PC-9 (cell line): ENCODE measurements around the gene TMEM37. TPM values are rescaled to one million over a fixed set of nuclear protein-coding genes. Genes with fewer than 3 reads are reported as not detected.

Experiments
- BruUV-seq: library from RNA; stranded (reverse); fragments of 400-500 nt; replicated peaks from 2 replicates; lab custom pipeline; 2021; lab: Mats Ljungman, UMichigan
- CTCF ChIA-PET: fragments of 300-600 bp; sonication (Branson Sonifier 250); formaldehyde crosslinking; loops from one replicate; lab custom pipeline; 2022; ENCODE audit warnings: antibody characterized with exemption; lab: Charles Lee
- POLR2A ChIA-PET: fragments of 300-600 bp; sonication (Branson Sonifier 250); formaldehyde crosslinking; loops from one replicate; lab custom pipeline; 2022; ENCODE audit warnings: antibody characterized with exemption; ENCODE audit not compliant: unreplicated experiment; lab: Charles Lee
- DNase-seq, 2 experiments: peaks; one replicate each; pipeline versions ENCODE4 v3.0.0 to v3.0.0-alpha.2; 2015 to 2022; ENCODE audit warnings: mixed read lengths in 1 of 2
- H2AFZ ChIP-seq: fragments of 200-600 bp; sonication (generic); 2 replicates; pipeline ENCODE4 v1.8.1; 2017; ENCODE audit warnings: antibody characterized with exemption
- H3F3A ChIP-seq: fragments of 200-600 bp; sonication (generic); 2 replicates; pipeline ENCODE4 v1.8.1; 2017; ENCODE audit warnings: antibody characterized with exemption, mild to moderate bottlenecking, low read depth; ENCODE audit not compliant: insufficient read depth
- H3K27ac ChIP-seq: fragments of 200-600 bp; sonication (generic); 2 replicates; pipeline ENCODE4 v1.6.1; 2016; ENCODE audit warnings: mixed run types
- H3K27me3 ChIP-seq: fragments of 200-600 bp; sonication (generic); 2 replicates; pipeline ENCODE4 v1.6.1; 2016; ENCODE audit warnings: low read depth, mixed run types; ENCODE audit not compliant: insufficient read depth
- H3K36me3 ChIP-seq: fragments of 200-600 bp; sonication (generic); 2 replicates; pipeline ENCODE4 v1.6.1; 2016; ENCODE audit warnings: low read depth, mixed run types
- H3K4me1 ChIP-seq: fragments of 200-600 bp; sonication (generic); replicated peaks from 2 replicates; pipeline ENCODE4 v1.6.1; 2016; ENCODE audit warnings: mixed run types; ENCODE audit not compliant: insufficient read depth
- H3K4me2 ChIP-seq: fragments of 200-600 bp; sonication (generic); 2 replicates; pipeline ENCODE4 v1.6.1; 2017; ENCODE audit warnings: mixed run types
- H3K4me3 ChIP-seq: fragments of 200-600 bp; sonication (generic); 2 replicates; pipeline ENCODE4 v1.6.1; 2016; ENCODE audit warnings: mixed run types
- H3K79me2 ChIP-seq: fragments of 200-600 bp; sonication (generic); 2 replicates; pipeline ENCODE4 v1.6.1; 2017; ENCODE audit warnings: low read depth, mixed run types
- H3K9me2 ChIP-seq: fragments of 200-600 bp; sonication (generic); 2 replicates; pipeline ENCODE4 v1.8.1; 2017; ENCODE audit warnings: mild to moderate bottlenecking; ENCODE audit not compliant: insufficient read depth
- H3K9me3 ChIP-seq: fragments of 200-600 bp; sonication (generic); 2 replicates; pipeline ENCODE4 v1.8.1; 2016; ENCODE audit warnings: low read depth; ENCODE audit not compliant: insufficient read depth
- H4K20me1 ChIP-seq: fragments of 200-600 bp; sonication (generic); 2 replicates; pipeline ENCODE4 v1.8.1; 2017; ENCODE audit not compliant: insufficient read depth
- CTCF ChIP-seq: fragments of 200-600 bp; sonication (generic); conservative IDR thresholded peaks from 2 replicates; pipeline ENCODE4 v1.6.1; 2017; ENCODE audit warnings: mixed run types, antibody characterized with exemption, mild to moderate bottlenecking, moderate library complexity
- EZH2 ChIP-seq: fragments of 200-600 bp; sonication (generic); IDR thresholded peaks from 2 replicates; pipeline ENCODE4 v1.8.0; 2017; ENCODE audit warnings: antibody characterized with exemption, low read depth
- intact Hi-C: fragments of 100-400 bp; cut with micrococcal nuclease; formaldehyde crosslinking; loops from one replicate; pipeline ENCODE4 v1.10.0; 2022; ENCODE audit not compliant: unreplicated experiment
- total RNA-seq: library from RNA; stranded (reverse); gene quantifications from 2 replicates; pipeline ENCODE4 v1.2.3, GENCODE V29; 2021

Gene TMEM37
- total RNA-seq, 1 experiment from 2014 or later, result 1.2 TPM

- no peak for DNase-seq
- Histone ChIP-seq H3K4me3 (no peak overlapping the region), H3K4me2 (no peak overlapping the region), H3K79me2 (no peaks in the 10 kb centered on the region), H3K9me2 (no peaks in the 10 kb centered on the region), H4K20me1 (no peaks in the 10 kb centered on the region), H3K9me3 (no peaks in the 10 kb centered on the region), H3K36me3 (no peaks in the 10 kb centered on the region), H3F3A (no peaks in the 10 kb centered on the region), H3K27ac (no peak overlapping the region), H2AFZ (no peak overlapping the region), H3K27me3 (no peaks in the 10 kb centered on the region), H3K4me1 (no peaks in the 10 kb centered on the region)
- no TSS peak for BruUV-seq
- POLR2A ChIA-PET, result no interaction called here
- CTCF ChIA-PET, result interaction anchor here (0.7 kb wide), 1 partner anchor 66 kb away, joined by 7 read pairs; no protein-coding TSS in a partner anchor
- TF ChIP-seq CTCF, result no peak
- intact Hi-C loops, result no loop called here
Observed at GRCh38 chr2:119466373-119466772, 34.7 kb downstream of the TMEM37 start.

- H4K20me1 ChIP-seq, result no peaks in the 10 kb centered on the region
- no peaks in the 10 kb centered on the region for H3K79me2 ChIP-seq
- intact Hi-C loops, result no loop called here
- no peaks in the 10 kb centered on the region for H3K9me3 ChIP-seq
- H3F3A ChIP-seq, result no peaks in the 10 kb centered on the region
- no peaks in the 10 kb centered on the region for H3K36me3 ChIP-seq
- no peak overlapping the region for H3K4me3 ChIP-seq
- no peaks in the 10 kb centered on the region for H3K4me1 ChIP-seq
- no peak overlapping the region for H3K4me2 ChIP-seq
- DNase-seq, result no peak
- H3K27me3 ChIP-seq, result no peaks in the 10 kb centered on the region
- no peaks in the 10 kb centered on the region for H3K9me2 ChIP-seq
- H2AFZ ChIP-seq, result no peak overlapping the region
- TF ChIP-seq EZH2 (no peak), CTCF (no peak)
- no TSS peak for BruUV-seq
- POLR2A ChIA-PET, result no interaction called here
- H3K27ac ChIP-seq, result no peak overlapping the region
- CTCF ChIA-PET, result no interaction called here
Observed at GRCh38 chr2:119468154-119468955, 36.7 kb downstream of the TMEM37 start.

DNA sequence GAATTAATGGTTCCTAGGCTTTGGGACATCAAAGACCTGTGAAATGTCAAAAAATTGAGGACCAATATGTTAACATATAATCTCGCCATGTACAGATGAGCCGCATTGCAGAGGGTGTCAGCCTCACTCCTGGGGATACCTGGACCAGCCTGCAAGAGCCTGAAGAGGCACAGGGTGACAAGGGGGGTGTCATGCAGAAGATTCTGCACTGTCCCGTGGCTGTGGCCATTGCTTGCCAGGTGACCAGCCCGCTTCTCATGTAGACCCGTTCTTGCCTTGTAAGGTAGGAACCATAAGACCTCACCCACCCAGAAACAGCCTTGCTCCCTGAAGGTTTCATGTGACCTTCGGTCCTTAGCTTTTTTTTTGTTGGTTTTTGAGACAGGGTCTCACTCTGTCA is 37.5 kb downstream of the TMEM37 start:
- H3K4me2 ChIP-seq, result no peak overlapping the region

More for the DNA sequence above, 37.5 kb downstream of the TMEM37 start:
- Histone ChIP-seq H3K4me1 (no peaks in the 10 kb centered on the region), H4K20me1 (no peaks in the 10 kb centered on the region), H3K27ac (no peak overlapping the region), H3K27me3 (no peaks in the 10 kb centered on the region), H2AFZ (no peak overlapping the region), H3K9me3 (no peaks in the 10 kb centered on the region), H3K4me3 (no peak overlapping the region), H3K9me2 (no peaks in the 10 kb centered on the region), H3K79me2 (no peaks in the 10 kb centered on the region), H3F3A (no peaks in the 10 kb centered on the region), H3K36me3 (no peaks in the 10 kb centered on the region)
- TF ChIP-seq CTCF (no peak), EZH2 (no peak)
- ChIA-PET CTCF (interaction anchor here (0.6 kb wide), 1 partner anchor 20 kb away, joined by 3 read pairs; no protein-coding TSS in a partner anchor), POLR2A (no interaction called here)
- BruUV-seq, result no TSS peak
- no peak for DNase-seq
- intact Hi-C loops, result no loop called here
